ENCODE measurements around the gene PRKCE.

The PRKCE gene

DNA sequence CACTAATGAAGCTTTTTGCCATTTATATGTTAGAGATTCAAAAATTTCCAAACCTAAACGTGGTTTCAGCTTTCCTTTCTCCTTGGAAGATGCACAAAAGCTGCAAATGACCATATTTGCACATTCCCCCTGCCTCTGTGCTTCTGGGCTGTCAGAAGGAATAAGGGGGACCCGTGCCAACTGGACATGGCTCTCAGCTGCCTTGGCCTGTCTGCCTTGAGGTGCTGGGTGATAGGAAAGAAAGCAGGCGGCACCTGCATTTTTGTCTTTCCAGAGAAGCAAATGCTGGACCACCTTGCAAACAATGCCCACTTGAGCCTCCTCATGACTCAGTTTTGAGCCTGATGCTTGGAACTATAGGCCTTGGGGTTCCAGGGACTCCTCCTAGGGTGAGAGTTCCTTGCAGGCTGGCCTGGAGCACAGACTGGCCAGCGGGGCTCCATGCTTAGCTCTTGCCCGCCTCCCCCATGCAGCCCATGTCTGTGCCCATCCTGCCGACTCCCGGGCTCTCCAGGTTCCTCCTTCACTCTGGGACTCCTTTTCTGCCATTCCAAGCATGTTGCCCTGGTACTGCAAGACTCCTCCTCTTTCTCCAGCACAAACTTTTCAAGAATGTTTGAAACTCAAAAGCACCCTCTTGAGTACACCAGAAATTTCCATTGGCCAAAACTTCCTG lies 536.7 kb downstream of the PRKCE start:
- TF ChIP-seq GATA3 (IDR thresholded peaks at IDR 0.05; ENCODE audit: low read depth, low read length) (no peak), GATA2 (IDR thresholded peaks at IDR 0.05; ENCODE audit: low read depth, low read length) (no peak)

DNA sequence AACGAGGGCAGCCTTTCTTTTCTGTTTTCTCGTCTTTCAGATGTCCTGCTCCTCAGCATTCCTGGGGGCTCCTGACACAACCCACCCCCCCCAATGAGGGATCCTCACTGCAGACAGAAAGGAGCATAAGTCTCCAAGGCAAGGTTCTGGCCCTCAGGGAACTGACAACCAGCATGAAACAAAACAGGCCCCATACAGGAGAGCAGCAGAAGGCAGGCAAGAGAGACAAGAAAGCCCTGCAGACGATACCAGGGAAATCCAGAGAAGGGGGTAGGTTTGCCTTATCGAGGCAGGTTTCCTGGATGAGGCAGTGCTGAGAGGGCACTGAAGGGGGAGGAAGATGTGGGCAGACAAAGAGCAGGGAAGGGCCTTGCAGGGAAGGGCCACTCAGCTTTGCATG lies 541.9 kb downstream of the PRKCE start:
- TF ChIP-seq GATA3 (IDR thresholded peaks at IDR 0.05; ENCODE audit: low read depth, low read length), result no peak
- TF ChIP-seq GATA2 (IDR thresholded peaks at IDR 0.05; ENCODE audit: low read depth, low read length), result no peak

DNA sequence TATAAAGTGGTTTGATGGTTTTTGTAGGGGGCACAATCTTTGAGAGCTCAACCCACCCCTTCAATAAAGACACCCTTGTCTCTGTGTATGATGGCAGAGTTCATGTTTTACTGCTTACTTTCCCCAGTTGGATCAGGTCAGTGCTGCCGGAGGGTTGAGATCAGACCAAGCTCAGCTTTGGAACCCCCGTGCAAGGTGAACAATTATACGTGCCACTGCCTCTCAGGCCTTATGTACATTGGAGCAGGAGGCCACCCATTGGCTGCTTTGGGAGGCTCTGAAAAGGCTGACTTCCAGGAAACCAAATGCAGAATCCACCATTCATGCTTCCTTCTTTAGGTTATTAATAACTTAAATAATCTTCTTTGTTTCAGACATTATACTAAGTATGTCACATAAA lies 542.4 kb downstream of the PRKCE start:
- TF ChIP-seq GATA2 (IDR thresholded peaks at IDR 0.05; ENCODE audit: low read depth, low read length), result no peak
- no peak for TF ChIP-seq GATA3 (IDR thresholded peaks at IDR 0.05; ENCODE audit: low read depth, low read length)

DNA sequence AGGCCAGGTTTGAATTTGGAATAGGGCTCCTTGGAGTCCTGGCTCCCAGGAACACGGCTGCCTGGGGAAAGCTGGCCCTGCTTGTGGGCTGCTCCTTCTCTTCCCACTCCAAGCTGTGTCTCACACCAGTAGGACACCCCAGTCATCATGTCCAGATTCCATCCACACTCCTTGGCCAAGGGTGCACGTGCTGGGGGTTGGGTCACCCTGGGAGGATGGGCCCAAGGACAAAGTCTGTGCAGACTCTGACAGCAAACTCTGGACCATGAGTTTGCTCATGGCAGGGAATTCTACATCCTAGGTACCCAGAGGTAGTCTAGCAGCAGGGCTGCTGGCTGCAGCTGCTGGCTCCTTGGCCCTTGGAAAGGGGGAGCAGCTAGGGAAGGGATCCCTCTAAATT lies 543.4 kb downstream of the PRKCE start:
- no peak for TF ChIP-seq GATA3 (IDR thresholded peaks at IDR 0.05; ENCODE audit: low read depth, low read length)
- TF ChIP-seq GATA2 (IDR thresholded peaks at IDR 0.05; ENCODE audit: low read depth, low read length), result no peak

DNA sequence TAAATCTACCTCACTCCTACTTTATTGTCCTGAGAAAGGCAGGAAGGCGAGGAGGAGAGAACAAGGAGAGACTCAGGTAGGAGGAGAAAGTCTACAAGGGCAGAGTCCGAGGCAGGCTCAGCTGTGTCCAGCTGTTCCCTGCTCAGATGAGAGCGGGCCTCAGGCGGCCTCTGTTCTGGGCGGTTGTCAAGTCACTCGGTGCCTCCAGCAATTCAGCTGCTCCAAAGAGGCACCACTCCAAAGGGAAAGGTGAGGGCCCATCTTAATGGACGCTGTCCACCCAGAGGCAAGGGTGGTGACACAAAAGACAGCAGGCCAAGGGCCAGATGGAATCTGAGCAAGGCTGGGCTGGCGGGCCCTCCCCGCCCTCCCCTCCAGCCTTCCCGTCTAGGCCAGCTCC lies 544.3 kb downstream of the PRKCE start:
- TF ChIP-seq GATA2 (IDR thresholded peaks at IDR 0.05; ENCODE audit: low read depth, low read length), result no peak
- TF ChIP-seq GATA3 (IDR thresholded peaks at IDR 0.05; ENCODE audit: low read depth, low read length), result no peak

DNA sequence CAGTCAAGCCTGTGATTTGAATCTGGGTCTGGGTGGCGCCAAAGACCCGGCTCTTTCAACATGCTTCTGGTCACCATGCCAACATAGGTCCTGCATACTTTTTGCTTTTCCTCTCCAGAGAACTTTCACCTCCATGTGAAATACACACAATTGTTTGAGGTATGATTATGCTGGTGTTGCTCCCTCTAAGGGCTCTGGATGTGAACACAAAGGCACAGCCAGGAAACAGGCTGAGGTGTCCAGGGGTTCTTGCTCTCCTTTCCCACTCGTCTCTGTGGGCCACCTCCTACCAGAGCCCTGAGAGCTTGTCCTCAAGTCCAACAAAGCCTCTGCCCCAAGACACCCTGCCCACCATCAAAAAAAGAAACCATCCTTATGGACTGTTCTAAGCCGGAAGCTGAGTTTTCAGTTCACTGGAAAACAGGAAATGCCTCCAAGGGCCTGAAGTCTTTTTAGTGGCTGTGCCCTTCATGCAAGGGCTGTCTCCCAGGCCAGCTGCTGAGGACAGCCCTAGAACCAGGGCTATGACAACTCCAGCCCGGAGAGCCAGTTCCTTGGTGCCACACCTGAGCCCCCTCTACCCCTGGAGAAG lies 545.5 kb downstream of the PRKCE start:
- TF ChIP-seq GATA3 (IDR thresholded peaks at IDR 0.05; ENCODE audit: low read depth, low read length) (no peak), GATA2 (IDR thresholded peaks at IDR 0.05; ENCODE audit: low read depth, low read length) (no peak)

DNA sequence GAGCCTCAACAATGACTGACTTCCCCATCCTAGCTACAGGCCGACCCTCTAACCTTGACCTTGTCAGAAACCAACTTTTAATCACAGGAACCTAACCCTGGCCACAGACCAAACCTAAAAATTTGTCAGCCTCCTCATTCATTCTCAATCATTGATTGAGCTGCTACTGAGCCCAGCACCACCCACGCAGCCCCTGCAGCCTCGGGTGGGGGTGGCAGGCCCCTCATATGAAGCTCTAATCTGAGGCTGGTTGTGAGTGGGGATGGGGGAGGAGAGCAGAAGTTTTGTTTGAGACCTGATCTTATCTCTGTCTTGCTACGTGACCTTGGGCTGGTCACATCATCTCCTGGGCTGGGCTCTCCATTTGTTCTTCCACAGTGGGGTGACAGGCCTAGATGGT lies 546.2 kb downstream of the PRKCE start:
- TF ChIP-seq GATA3 (IDR thresholded peaks at IDR 0.05; ENCODE audit: low read depth, low read length) (no peak), GATA2 (IDR thresholded peaks at IDR 0.05; ENCODE audit: low read depth, low read length) (no peak)

DNA sequence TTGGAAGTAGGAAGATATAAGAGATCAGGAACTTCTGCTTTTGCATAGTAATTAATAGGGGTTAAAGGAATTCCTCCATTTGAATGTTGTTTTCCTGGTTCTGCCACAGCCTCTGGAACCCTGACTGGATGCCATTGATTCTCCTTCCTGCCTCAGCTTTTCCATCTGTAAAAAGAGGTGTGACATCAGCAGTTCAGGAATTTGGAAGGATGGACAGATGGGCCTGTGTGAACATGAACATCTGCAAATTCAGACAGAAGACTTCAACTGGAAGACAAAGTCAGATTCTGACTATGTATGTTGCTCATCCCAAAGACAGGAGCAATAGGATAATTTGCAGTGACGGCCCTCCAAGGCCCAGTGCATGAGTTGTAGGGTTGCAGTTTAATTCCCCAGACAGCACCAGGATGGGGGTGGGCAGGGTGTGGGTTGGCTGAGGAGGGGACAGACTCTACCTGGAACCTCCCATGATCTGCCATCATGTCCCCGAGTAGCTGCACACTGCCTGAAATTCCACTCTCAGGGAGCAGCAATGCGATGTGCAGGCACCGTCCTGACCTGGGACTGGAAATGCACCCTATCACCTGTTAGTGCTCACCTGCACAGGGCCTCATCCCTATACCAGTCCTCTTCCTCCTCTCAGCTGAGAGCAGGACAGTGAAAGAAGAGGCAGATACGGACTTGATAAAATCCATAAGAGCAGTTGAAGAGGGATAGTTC lies 546.8 kb downstream of the PRKCE start:
- TF ChIP-seq GATA3 (IDR thresholded peaks at IDR 0.05; ENCODE audit: low read depth, low read length) (no peak), GATA2 (IDR thresholded peaks at IDR 0.05; ENCODE audit: low read depth, low read length) (no peak)

DNA sequence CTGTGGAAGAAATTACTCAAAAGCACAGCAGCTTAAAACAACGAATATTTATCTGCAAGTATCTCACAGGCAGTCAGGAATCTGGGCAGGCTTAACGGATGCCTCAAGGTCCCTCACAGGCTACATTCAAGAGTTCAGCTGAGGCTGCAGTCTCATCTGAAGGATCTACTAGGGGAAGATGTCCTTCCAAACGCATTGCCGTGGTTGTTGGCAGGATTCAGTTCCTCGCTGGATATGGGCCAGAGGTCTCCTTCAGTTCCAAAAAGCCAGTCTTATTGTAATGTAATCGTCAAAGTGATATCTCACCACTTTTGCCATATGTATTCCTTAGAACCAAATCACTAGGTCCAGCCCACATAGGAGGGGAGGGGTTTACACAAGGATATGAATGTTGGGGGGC lies 547.5 kb downstream of the PRKCE start:
- TF ChIP-seq GATA2 (IDR thresholded peaks at IDR 0.05; ENCODE audit: low read depth, low read length), result no peak
- no peak for TF ChIP-seq GATA3 (IDR thresholded peaks at IDR 0.05; ENCODE audit: low read depth, low read length)

DNA sequence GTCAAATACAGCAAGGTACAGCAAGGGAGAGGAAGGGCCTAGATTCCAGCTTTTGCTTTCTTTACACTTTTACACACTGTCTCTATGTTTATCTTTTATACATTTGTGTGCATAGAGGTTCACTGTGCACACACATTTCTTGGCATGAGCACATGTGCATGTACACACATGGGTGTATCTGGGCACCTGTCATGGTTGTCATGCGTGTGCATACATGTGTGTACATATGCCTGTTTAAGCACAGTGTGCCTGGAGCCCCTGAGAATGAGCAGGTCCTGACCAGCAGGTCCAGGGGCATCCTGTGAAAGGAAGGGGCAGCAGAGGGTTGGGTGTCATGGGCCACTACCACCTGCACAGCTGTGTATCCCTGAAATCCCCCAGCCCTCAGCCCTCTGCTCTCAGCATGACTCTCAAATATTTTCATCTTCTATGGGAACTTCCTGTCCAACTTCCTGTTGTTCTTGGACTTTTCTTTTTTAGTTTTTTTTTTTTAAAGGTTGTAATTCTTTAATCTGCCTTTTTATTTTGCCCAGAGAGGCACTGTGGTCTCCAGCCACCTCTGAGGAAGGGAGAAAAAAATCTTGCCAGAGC lies 548.7 kb downstream of the PRKCE start:
- TF ChIP-seq GATA3 (IDR thresholded peaks at IDR 0.05; ENCODE audit: low read depth, low read length), result no peak
- no peak for TF ChIP-seq GATA2 (IDR thresholded peaks at IDR 0.05; ENCODE audit: low read depth, low read length)

DNA sequence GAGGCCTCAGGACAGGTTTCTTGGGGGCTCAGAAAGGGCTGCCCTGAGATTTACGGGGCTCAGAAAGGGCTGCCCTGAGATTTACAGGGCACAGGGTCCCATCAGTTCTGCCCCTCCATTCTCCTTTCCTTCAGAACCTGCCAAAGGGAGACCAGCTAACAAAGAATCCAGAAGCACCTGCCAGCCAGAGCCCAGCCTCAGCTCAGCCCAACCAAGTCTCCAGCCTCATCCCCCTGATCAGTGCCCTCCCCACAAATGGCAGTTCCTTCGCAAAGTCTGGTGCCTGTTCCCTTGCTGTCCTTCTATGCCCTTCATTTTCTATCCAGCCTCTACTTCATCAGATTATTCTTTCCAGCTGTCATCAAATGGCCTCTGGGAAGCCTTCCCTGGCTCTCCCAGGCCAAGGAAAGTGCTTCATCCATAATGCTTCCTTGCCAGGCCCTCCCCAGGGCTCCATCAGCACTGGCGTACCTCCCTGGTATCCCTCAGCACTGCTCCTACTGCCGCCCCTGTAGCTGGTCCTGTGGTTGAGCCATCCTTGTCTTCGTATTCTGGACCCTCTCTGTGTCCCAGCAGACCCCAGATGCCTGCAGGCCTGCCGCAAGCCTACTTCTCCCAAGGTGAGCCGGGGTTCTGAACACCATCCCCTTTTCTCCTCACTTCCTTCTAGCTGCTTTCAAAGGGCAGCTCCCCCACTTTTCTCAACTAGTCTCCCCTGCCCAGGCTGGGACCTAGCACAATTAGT lies 549.6 kb downstream of the PRKCE start:
- no peak for TF ChIP-seq GATA2 (IDR thresholded peaks at IDR 0.05; ENCODE audit: low read depth, low read length)
- TF ChIP-seq GATA3 (IDR thresholded peaks at IDR 0.05; ENCODE audit: low read depth, low read length), result no peak

DNA sequence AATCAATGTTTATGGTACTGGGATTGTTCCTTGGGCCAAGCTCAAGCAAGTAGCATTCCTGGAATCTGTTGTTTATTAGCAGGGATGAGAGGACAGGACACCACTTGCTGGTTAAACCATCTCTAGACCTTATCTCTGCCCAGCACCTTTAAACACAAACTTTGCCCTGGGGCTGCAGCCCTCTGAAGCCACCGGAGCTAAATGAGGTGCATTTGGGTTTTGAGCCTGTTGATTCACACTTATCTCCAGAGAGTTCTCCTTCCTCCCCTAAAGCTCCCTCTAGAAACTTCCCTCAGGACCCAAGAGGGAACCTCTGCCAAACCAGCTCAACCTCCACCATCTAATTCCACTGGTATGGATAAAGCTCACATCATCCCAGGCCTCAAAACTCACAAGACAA lies 551.0 kb downstream of the PRKCE start:
- TF ChIP-seq GATA2 (IDR thresholded peaks at IDR 0.05; ENCODE audit: low read depth, low read length) (no peak), GATA3 (IDR thresholded peaks at IDR 0.05; ENCODE audit: low read depth, low read length) (no peak)

DNA sequence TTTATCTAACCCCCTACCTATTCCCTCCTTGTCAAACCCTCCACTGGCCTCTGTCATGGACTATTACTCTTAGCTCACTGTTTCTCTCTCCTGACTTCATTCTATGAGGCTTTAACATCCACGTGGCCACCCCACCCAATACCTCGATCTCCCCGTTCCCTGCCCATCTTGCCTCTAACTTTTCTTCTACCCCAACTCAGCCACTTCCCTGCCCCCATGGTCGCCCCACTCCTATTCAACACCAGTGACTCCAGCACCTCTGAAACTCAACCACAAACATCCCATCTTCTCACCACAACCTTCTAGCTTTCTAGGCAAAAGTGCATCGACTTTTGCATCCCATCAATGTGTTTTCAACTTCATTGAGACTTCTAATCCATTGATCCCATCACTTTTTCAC lies 551.5 kb downstream of the PRKCE start:
- TF ChIP-seq GATA3 (IDR thresholded peaks at IDR 0.05; ENCODE audit: low read depth, low read length) (no peak), GATA2 (IDR thresholded peaks at IDR 0.05; ENCODE audit: low read depth, low read length) (no peak)

DNA sequence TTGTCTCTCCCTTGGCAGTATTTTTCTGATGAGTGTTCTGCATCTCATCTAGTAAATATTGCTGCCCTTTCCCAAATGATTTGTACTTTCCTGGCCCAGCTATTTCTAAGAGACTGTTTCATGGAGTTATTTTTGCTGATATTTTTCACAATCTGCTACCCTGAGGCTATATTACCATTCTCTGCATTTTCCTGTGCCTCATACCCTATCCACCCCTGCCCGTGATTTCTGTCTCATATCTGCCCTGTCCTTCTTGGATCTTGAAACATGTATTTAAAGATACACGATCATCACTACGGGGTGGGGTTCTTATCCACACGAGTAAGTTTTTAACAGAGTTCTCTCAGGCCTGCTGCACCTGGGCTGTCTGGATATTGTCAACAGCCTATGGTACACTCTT lies 556.1 kb downstream of the PRKCE start:
- TF ChIP-seq GATA3 (IDR thresholded peaks at IDR 0.05; ENCODE audit: low read depth, low read length) (no peak), GATA2 (IDR thresholded peaks at IDR 0.05; ENCODE audit: low read depth, low read length) (no peak)
